Endothelial cell of umbilical vein (primary cell): ENCODE results near the gene HLTF. TPM values are rescaled to one million over a fixed set of nuclear protein-coding genes. Genes with fewer than 3 reads are reported as not detected.

ENCODE experiments used
- BruUV-seq: library from RNA; stranded (reverse); fragments of 400-500 nt; replicated peaks from 2 replicates; lab custom pipeline; 2021; lab: Mats Ljungman, UMichigan
- CTCF ChIA-PET: fragments of 300-600, 350-600 bp; sonication (Branson Sonifier 250); formaldehyde crosslinking; loops from one replicate; lab custom pipeline; 2021; ENCODE audit warnings: antibody characterized with exemption, inconsistent platforms; lab: Charles Lee
- POLR2A ChIA-PET: fragments of 300-600, 350-600 bp; sonication (Branson Sonifier 250); formaldehyde crosslinking; loops from one replicate; lab custom pipeline; 2021; ENCODE audit warnings: antibody characterized with exemption, inconsistent platforms; lab: Charles Lee
- DNase-seq: peaks from one replicate; pipeline ENCODE4 v3.0.0-alpha.2; 2011; ENCODE audit warnings: low read depth, low spot score
- FAIRE-seq: peaks from 2 replicates; lab custom pipeline; 2011; peaks lifted over from hg19 to GRCh38; lab: Jason Lieb, UNC
- H2AFZ ChIP-seq: 2 replicates; pipeline ENCODE4 v1.6.0; 2012; ENCODE audit warnings: low read depth, low read length, control low read depth, inconsistent platforms
- H3K27ac ChIP-seq: 2 replicates; pipeline ENCODE4 v1.5.1; 2011; ENCODE audit warnings: low read depth, mild to moderate bottlenecking, control low read depth, low read length, moderate library complexity; ENCODE audit not compliant: insufficient read depth
- H3K27me3 ChIP-seq, 2 experiments: 2 replicates each; pipeline versions ENCODE4 v1.6.0 to v1.6.1; 2011; ENCODE audit warnings: low read length in 2 of 2, mixed read lengths in 1 of 2; ENCODE audit not compliant: control insufficient read depth in 2 of 2, insufficient read depth in 2 of 2
- H3K36me3 ChIP-seq, 2 experiments: 2 replicates in 1 of 2; 3 replicates in 1 of 2; pipeline ENCODE4 v1.5.1; 2011; ENCODE audit warnings: low read length in 2 of 2, mild to moderate bottlenecking in 1 of 2, moderate library complexity in 1 of 2; ENCODE audit not compliant: control insufficient read depth in 2 of 2, insufficient read depth in 2 of 2; ENCODE audit errors: extremely low read depth in 1 of 2
- H3K4me1 ChIP-seq: 3 replicates; pipeline ENCODE4 v1.5.1; 2011; ENCODE audit warnings: mild to moderate bottlenecking, low read length; ENCODE audit not compliant: control insufficient read depth, insufficient read depth; ENCODE audit errors: extremely low read depth
- H3K4me2 ChIP-seq: 2 replicates; pipeline ENCODE4 v1.6.1; 2011; ENCODE audit warnings: low read length, control low read depth, mixed read lengths; ENCODE audit not compliant: insufficient read depth
- H3K4me3 ChIP-seq, 3 experiments: fragments of 200-600 bp in 1 of 3; sonication (generic), shearing (Covaris generic) in 1 of 3; replicated peaks in 1 of 3; 2 replicates each; pipeline ENCODE4 v1.5.1; 2011 to 2016; ENCODE audit warnings: control low read depth in 3 of 3, low read length in 3 of 3, mild to moderate bottlenecking in 2 of 3, inconsistent platforms in 1 of 3, low read depth in 1 of 3, moderate library complexity in 1 of 3; ENCODE audit not compliant: insufficient read depth in 1 of 3
- H3K79me2 ChIP-seq: 2 replicates; pipeline ENCODE4 v1.6.0; 2012; ENCODE audit warnings: low read length, inconsistent platforms; ENCODE audit not compliant: control insufficient read depth, insufficient read depth
- H3K9ac ChIP-seq: replicated peaks from 2 replicates; pipeline ENCODE3; 2011; ENCODE audit warnings: low read length, control low read depth; ENCODE audit not compliant: insufficient read depth; ENCODE audit errors: extremely low read depth
- H3K9me1 ChIP-seq: replicated peaks from 3 replicates; pipeline ENCODE4 v1.6.0; 2011; ENCODE audit warnings: mild to moderate bottlenecking, low read length; ENCODE audit not compliant: control insufficient read depth, insufficient read depth; ENCODE audit errors: extremely low read depth
- H3K9me3 ChIP-seq: replicated peaks from 2 replicates; pipeline ENCODE4 v1.5.1; 2012; ENCODE audit warnings: low read length, inconsistent platforms; ENCODE audit not compliant: control insufficient read depth, insufficient read depth
- H4K20me1 ChIP-seq: replicated peaks from 2 replicates; pipeline ENCODE3; 2011; ENCODE audit warnings: mild to moderate bottlenecking, low read length; ENCODE audit not compliant: control insufficient read depth, insufficient read depth; ENCODE audit errors: extremely low read depth
- EZH2 ChIP-seq: IDR thresholded peaks from 2 replicates; pipeline ENCODE4 v1.6.1; 2012; ENCODE audit warnings: borderline replicate concordance, low read depth, mild to moderate bottlenecking, moderate library complexity, low read length, inconsistent platforms; ENCODE audit not compliant: severe bottlenecking
- FOS ChIP-seq: IDR thresholded peaks from 2 replicates; pipeline ENCODE4 v1.6.1; 2011; ENCODE audit warnings: mild to moderate bottlenecking, low read length, moderate library complexity, borderline replicate concordance; ENCODE audit not compliant: insufficient read depth
- GATA2 ChIP-seq: IDR thresholded peaks from 2 replicates; pipeline ENCODE4 v1.7.0; 2011; ENCODE audit warnings: low read depth, mild to moderate bottlenecking, moderate library complexity, mixed read lengths, low read length; ENCODE audit not compliant: insufficient read length, insufficient read depth
- JUN ChIP-seq: IDR thresholded peaks from 2 replicates; pipeline ENCODE4 v1.6.1; 2011; ENCODE audit warnings: borderline replicate concordance, low read depth; ENCODE audit not compliant: insufficient read length, insufficient read depth
- MYC ChIP-seq: IDR thresholded peaks from one replicate; pipeline ENCODE4 v1.6.1; 2011; ENCODE audit warnings: mild to moderate bottlenecking, low read depth, low read length
- POLR2A ChIP-seq: IDR thresholded peaks from 2 replicates; pipeline ENCODE4 v1.6.1; 2012; ENCODE audit warnings: low read depth, mild to moderate bottlenecking, control low read depth, low read length
- POLR2AphosphoS5 ChIP-seq: IDR thresholded peaks from 2 replicates; pipeline ENCODE4 v1.6.1; 2012; ENCODE audit warnings: low read depth, mild to moderate bottlenecking, control low read depth, low read length, moderate library complexity; ENCODE audit not compliant: insufficient read depth
- dilution Hi-C: fragments of 300-500 bp; cut with MboI; formaldehyde crosslinking; loops from one replicate; pipeline ENCODE4 v1.15.0; 2019; ENCODE audit warnings: low sequenced_read_pairs; ENCODE audit not compliant: extremely low pct_ligation_motif_present
- intact Hi-C: fragments of 100-400 bp; cut with micrococcal nuclease; formaldehyde crosslinking; loops from one replicate; pipeline ENCODE4 v1.10.0; 2022
- polyA plus RNA-seq, 4 experiments: library from polyadenylated mRNA; depleted of rRNA in 3 of 4; stranded (reverse) in 3 of 4; unstranded in 1 of 4; fragments of >200 nt; gene quantifications; 2 replicates each; pipeline versions ENCODE4 v1.2.1 to v1.2.3, GENCODE V29; 2011 to 2012; ENCODE audit warnings: missing spikeins in 1 of 4
- total RNA-seq: library from RNA; stranded (reverse); gene quantifications from 2 replicates; pipeline ENCODE4 v1.2.3, GENCODE V29; 2021
- TF ChIP-seq, protein P1 (sequence below), 2 donors: IDR thresholded peaks; 1 replicate in 1 of 2; 2 replicates in 1 of 2; pipeline ENCODE4 v1.5.1; 2011; ENCODE audit warnings: low read length in 2 of 2, mild to moderate bottlenecking in 2 of 2, moderate library complexity in 2 of 2, control low read depth in 1 of 2, inconsistent platforms in 1 of 2, low read depth in 1 of 2; ENCODE audit not compliant: insufficient read depth in 1 of 2; ENCODE audit errors: extremely low read depth in 1 of 2
- TF ChIP-seq, protein P2 (sequence below): IDR thresholded peaks from 2 replicates; pipeline ENCODE4 v1.6.1; 2011; ENCODE audit not compliant: insufficient read depth, insufficient read length

HLTF gene
- total and polyA plus RNA-seq, 2 donors (not counting 3 experiments of a cell fraction or from before 2014, with no cell fraction given) = 8.7 to 24.6 TPM

- Histone ChIP-seq H2AFZ (no peak overlapping the region), H3K4me3 (no peak overlapping the region), H3K27me3 (no peaks in the 10 kb centered on the region), H4K20me1 (no peaks in the 10 kb centered on the region), H3K9ac (no peak overlapping the region), H3K27ac (no peak overlapping the region), H3K36me3 (peaks cover 12% of the 10 kb centered on the region in 2 experiments), H3K4me2 (no peak overlapping the region), H3K4me1 (peaks cover 9% of the 10 kb centered on the region), H3K9me3 (no peaks in the 10 kb centered on the region), H3K9me1 (no peaks in the 10 kb centered on the region), H3K79me2 (no peaks in the 10 kb centered on the region)
- ChIA-PET POLR2A (no interaction called here), CTCF (interaction anchor here (0.7 to 1.1 kb wide), 3 partner anchors 28 to 1378 kb away, joined by 3 to 4 read pairs (median 3); no protein-coding TSS in a partner anchor)
- no peak for FAIRE-seq
- intact Hi-C loops = no loop called here
- dilution Hi-C loops = no loop called here
- DNase-seq = no peak
- BruUV-seq = no TSS peak
- no peak for TF ChIP-seq JUN
- TF ChIP-seq GATA2 = no peak
- no peak for TF ChIP-seq EZH2
- TF ChIP-seq FOS = no peak
- no peak for TF ChIP-seq POLR2AphosphoS5
- TF ChIP-seq POLR2A = no peak
- TF ChIP-seq, protein P1, sequence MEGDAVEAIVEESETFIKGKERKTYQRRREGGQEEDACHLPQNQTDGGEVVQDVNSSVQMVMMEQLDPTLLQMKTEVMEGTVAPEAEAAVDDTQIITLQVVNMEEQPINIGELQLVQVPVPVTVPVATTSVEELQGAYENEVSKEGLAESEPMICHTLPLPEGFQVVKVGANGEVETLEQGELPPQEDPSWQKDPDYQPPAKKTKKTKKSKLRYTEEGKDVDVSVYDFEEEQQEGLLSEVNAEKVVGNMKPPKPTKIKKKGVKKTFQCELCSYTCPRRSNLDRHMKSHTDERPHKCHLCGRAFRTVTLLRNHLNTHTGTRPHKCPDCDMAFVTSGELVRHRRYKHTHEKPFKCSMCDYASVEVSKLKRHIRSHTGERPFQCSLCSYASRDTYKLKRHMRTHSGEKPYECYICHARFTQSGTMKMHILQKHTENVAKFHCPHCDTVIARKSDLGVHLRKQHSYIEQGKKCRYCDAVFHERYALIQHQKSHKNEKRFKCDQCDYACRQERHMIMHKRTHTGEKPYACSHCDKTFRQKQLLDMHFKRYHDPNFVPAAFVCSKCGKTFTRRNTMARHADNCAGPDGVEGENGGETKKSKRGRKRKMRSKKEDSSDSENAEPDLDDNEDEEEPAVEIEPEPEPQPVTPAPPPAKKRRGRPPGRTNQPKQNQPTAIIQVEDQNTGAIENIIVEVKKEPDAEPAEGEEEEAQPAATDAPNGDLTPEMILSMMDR (IDR thresholded peaks at IDR 0.05; ENCODE audit: extremely low read depth in 1 of 2, insufficient read depth in 1 of 2, low read depth in 1 of 2, low read length in 2 of 2) = no peak
- no peak for TF ChIP-seq MYC
- TF ChIP-seq, protein P2, sequence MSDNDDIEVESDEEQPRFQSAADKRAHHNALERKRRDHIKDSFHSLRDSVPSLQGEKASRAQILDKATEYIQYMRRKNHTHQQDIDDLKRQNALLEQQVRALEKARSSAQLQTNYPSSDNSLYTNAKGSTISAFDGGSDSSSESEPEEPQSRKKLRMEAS = no peak
Observed at GRCh38 chr3:149015393-149015792, 70.9 kb downstream of the HLTF start.
